ENCODE results near the gene CELF4.

Gene CELF4

DNA sequence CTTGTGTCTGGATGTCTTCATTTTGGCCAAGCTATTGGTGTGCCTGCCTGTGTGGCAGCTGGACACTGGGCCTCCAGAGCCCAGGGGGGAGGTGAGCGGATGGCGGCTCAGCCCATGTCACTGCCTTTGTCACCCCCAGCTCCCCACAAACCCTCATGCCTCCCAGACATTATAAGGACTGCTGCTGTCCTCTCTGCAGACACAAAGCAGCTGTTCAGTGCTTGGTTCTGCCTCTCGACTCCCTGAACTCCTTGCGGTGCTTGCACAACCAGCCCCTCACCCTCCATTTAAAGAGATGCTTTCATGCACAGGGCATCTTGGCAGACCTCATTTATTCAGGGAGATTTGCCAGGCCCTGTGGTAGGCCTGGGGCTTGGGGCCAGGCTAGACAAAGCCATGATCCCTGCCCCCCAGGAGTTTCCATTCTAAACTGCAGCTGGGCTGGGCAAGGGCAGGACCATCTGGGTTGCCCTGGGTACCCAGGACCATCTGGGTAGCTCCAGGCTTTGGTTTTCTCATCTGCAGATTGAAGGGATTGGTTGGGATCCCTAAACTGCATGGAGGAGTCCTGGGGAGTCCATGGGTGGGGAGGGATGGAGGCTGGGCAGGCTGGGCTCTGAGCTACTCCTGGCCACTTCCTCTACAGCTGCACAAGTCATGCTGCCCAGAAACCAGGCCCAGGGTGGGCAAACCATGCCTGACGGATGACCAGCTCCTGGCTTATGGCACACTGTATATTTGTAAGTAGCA, 168.5 kb downstream of the CELF4 start:
- in situ Hi-C loops (cut with HindIII; ENCODE audit: low pct_ligation_motif_present, low sequenced_read_pairs), result no loop called here
- H3K4me3 ChIP-seq (ENCODE audit: low read depth, low read length), result no peak overlapping the region
- H3K27me3 ChIP-seq (replicated peaks), result peaks cover 6% of the 10 kb centered on the region
- no peak for DNase-seq
- H3K27ac ChIP-seq, result no peak overlapping the region
- no peaks in the 10 kb centered on the region for H3K36me3 ChIP-seq (replicated peaks)
- TF ChIP-seq, protein P1, sequence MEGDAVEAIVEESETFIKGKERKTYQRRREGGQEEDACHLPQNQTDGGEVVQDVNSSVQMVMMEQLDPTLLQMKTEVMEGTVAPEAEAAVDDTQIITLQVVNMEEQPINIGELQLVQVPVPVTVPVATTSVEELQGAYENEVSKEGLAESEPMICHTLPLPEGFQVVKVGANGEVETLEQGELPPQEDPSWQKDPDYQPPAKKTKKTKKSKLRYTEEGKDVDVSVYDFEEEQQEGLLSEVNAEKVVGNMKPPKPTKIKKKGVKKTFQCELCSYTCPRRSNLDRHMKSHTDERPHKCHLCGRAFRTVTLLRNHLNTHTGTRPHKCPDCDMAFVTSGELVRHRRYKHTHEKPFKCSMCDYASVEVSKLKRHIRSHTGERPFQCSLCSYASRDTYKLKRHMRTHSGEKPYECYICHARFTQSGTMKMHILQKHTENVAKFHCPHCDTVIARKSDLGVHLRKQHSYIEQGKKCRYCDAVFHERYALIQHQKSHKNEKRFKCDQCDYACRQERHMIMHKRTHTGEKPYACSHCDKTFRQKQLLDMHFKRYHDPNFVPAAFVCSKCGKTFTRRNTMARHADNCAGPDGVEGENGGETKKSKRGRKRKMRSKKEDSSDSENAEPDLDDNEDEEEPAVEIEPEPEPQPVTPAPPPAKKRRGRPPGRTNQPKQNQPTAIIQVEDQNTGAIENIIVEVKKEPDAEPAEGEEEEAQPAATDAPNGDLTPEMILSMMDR (IDR thresholded peaks at IDR 0.05; ENCODE audit: low read depth, low read length, missing control alignments), result no peak

DNA sequence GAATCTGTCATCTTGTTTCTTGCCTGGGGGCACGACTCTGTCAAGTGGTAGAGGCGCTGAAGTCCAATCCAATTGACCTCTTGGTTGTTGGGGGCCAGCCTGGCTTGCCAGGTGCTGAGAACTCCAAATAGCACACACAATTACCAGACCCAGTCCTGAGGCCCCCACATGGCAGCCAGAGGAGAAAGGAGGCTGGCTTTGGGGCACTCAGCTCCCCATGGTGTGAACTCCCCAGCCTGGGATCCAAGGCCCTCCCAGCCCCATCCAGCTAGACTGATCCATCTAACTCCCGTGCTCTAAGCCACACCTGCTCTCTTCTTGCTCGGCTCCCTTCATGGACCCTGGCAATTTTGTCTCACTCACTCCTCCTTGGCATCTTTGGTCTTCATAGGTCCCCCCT, 170.0 kb downstream of the CELF4 start:
- Histone ChIP-seq H3K36me3 (replicated peaks) (no peaks in the 10 kb centered on the region), H3K27ac (no peak overlapping the region), H3K27me3 (replicated peaks) (peaks cover 6% of the 10 kb centered on the region), H3K4me3 (ENCODE audit: low read depth, low read length) (no peak overlapping the region)
- in situ Hi-C loops (cut with HindIII; ENCODE audit: low pct_ligation_motif_present, low sequenced_read_pairs), result no loop called here
- DNase-seq, result no peak
- TF ChIP-seq, protein P1 (IDR thresholded peaks at IDR 0.05; ENCODE audit: low read depth, low read length, missing control alignments), result no peak

DNA sequence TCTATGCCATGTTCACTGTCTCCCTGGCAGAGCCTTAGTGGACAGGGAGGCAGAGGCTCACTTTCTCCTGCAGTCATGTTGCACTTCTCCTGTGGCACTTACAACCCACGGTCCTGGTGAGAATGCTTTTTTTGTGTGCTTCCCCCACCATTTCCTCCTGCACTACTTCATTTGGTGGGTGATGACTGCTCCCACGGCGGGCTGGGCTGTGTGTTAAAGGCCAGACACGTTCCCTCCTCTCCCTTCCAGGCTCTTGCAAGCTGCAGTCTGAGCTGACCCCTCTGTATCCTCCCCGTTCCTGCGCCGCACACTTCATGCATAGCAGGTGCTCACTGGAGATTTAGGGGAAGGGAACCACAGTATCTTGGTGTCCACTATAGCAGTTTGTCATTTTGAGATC, 170.5 kb downstream of the CELF4 start:
- in situ Hi-C loops (cut with HindIII; ENCODE audit: low pct_ligation_motif_present, low sequenced_read_pairs), result no loop called here
- Histone ChIP-seq H3K4me3 (ENCODE audit: low read depth, low read length) (no peak overlapping the region), H3K27me3 (replicated peaks) (peaks cover 6% of the 10 kb centered on the region), H3K36me3 (replicated peaks) (no peaks in the 10 kb centered on the region), H3K27ac (no peak overlapping the region)
- TF ChIP-seq, protein P1 (IDR thresholded peaks at IDR 0.05; ENCODE audit: low read depth, low read length, missing control alignments), result no peak
- no peak for DNase-seq

DNA sequence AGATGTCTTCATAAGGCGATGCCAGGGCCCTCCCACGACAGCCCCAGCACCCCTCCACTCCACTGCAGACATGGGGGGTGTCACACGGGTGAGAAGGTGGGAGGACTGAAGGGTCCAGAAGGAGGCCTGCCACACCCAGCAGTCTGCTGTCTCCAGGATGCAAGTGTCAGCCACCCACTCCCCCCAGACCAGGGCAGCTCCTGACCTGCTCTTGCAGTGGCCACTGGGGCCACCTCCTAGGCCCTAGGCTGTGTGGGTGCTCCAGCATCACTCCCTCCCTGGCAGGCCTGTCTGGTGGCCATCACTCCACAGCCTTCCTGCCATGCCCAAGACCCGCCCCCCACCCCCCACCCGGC, 171.0 kb downstream of the CELF4 start:
- no peaks in the 10 kb centered on the region for H3K36me3 ChIP-seq (replicated peaks)
- peaks cover 6% of the 10 kb centered on the region for H3K27me3 ChIP-seq (replicated peaks)
- H3K27ac ChIP-seq, result no peak overlapping the region
- TF ChIP-seq, protein P1 (IDR thresholded peaks at IDR 0.05; ENCODE audit: low read depth, low read length, missing control alignments), result no peak
- no peak for DNase-seq
- in situ Hi-C loops (cut with HindIII; ENCODE audit: low pct_ligation_motif_present, low sequenced_read_pairs), result no loop called here
- H3K4me3 ChIP-seq (ENCODE audit: low read depth, low read length), result no peak overlapping the region

DNA sequence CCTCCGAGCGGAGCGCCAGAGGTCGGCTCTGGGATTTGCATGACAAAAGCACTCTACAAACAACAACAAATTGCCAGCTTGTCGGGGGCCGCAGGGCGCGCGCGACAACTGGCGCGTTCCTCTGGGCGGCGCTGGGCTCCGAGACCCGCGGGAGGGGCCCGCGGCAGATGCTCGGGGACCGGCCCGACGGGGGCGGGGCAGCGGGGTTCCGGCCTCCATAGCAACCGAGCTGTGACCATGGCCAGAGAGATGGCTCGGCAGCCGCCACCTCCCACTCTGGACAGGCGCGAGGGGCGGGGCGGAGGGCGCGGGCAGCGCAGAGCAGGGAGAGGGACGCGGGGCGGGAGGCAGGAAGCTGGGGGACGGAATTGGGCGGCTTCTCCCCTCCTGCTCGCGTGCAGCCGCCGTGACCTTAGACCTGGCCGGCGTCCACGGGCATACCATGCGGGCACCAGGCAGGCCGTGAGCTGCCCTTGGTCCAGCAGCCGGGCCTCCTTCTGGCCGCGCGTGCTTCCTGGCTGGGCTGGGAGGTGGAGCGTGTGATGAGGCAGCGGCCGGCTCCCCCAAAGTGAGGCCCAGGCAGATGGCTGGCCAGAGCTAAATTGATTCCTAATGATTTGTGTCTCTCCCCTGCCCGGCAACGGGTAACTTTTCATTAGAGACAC, 171.5 kb downstream of the CELF4 start:
- Histone ChIP-seq H3K27me3 (replicated peaks) (peaks cover 6% of the 10 kb centered on the region), H3K27ac (no peak overlapping the region), H3K36me3 (replicated peaks) (no peaks in the 10 kb centered on the region), H3K4me3 (ENCODE audit: low read depth, low read length) (peak overlapping the region; percentile 44)
- TF ChIP-seq, protein P1 (IDR thresholded peaks at IDR 0.05; ENCODE audit: low read depth, low read length, missing control alignments), result no peak
- DNase-seq, result peak; percentile 16
- in situ Hi-C loops (cut with HindIII; ENCODE audit: low pct_ligation_motif_present, low sequenced_read_pairs), result no loop called here
